K562 (cell line): ENCODE measurements around the gene LRRC26. TPM values are rescaled to one million over a fixed set of nuclear protein-coding genes. Genes with fewer than 3 reads are reported as not detected.
A peak's percentile ranks its signal among the peaks of the same experiment; 100 is the strongest.

Source experiments
- ATAC-seq: fragments of 200-7000 bp; cut with Tn5 transposase; 3 replicates; pipeline ENCODE4 v1.9.1; 2020; ENCODE audit warnings: moderate library complexity
- BruUV-seq: library from RNA; stranded (reverse); fragments of 400-500 nt; replicated peaks from 2 replicates; lab custom pipeline; 2021; lab: Mats Ljungman, UMichigan
- CTCF ChIA-PET: fragments of 300-600 bp; formaldehyde crosslinking; extraction: SDS; loops from one replicate; lab custom pipeline; 2021; ENCODE audit warnings: low intra/inter-chr PET ratio; lab: Yijun Ruan, JAX
- POLR2A ChIA-PET: fragments of 300-600, 350-650 bp; sonication (Branson Sonifier 250); formaldehyde crosslinking; extraction: SDS; loops from one replicate; lab custom pipeline; 2021; ENCODE audit warnings: antibody characterized with exemption, inconsistent platforms; lab: Yijun Ruan, JAX
- DNase-seq, 4 experiments: peaks; one replicate each; pipeline versions ENCODE4 v3.0.0 to v3.0.0-alpha.2; 2011 to 2018; ENCODE audit warnings: low spot score in 3 of 4, mixed read lengths in 3 of 4; ENCODE audit errors: extremely low read depth in 1 of 4
- FAIRE-seq: peaks from 2 replicates; lab custom pipeline; 2011; peaks lifted over from hg19 to GRCh38; lab: Jason Lieb, UNC
- H2AFZ ChIP-seq: 2 replicates; pipeline ENCODE4 v1.6.0; 2011; ENCODE audit warnings: low read depth, low read length, control low read depth, inconsistent platforms
- H3K27ac ChIP-seq: fragments of 200-600 bp; 3 replicates; pipeline ENCODE4 v1.8.0; 2011; ENCODE audit warnings: low read depth, mild to moderate bottlenecking, control low read depth, inconsistent platforms, low read length, moderate library complexity, mixed read lengths; ENCODE audit errors: extremely low read depth
- H3K27me3 ChIP-seq, 2 experiments: fragments of 300-600 bp in 1 of 2; 2 replicates in 1 of 2; 3 replicates in 1 of 2; pipeline versions ENCODE4 v1.6.0 to v1.8.0; 2011; ENCODE audit warnings: inconsistent platforms in 2 of 2, low read length in 2 of 2, mild to moderate bottlenecking in 1 of 2, mixed read lengths in 1 of 2, moderate library complexity in 1 of 2; ENCODE audit not compliant: control insufficient read depth in 2 of 2, insufficient read depth in 2 of 2
- H3K36me3 ChIP-seq: fragments of 300-600 bp; 3 replicates; pipeline ENCODE4 v1.8.0; 2011; ENCODE audit warnings: mild to moderate bottlenecking, low read length, inconsistent platforms; ENCODE audit not compliant: control insufficient read depth, insufficient read depth
- H3K4me1 ChIP-seq, 2 experiments: fragments of 200-600 bp in 1 of 2; replicated peaks in 1 of 2; 2 replicates in 1 of 2; 3 replicates in 1 of 2; pipeline versions ENCODE4 v1.5.1 to v1.8.0; 2011; ENCODE audit warnings: inconsistent platforms in 2 of 2, low read length in 2 of 2, mild to moderate bottlenecking in 1 of 2, mixed read lengths in 1 of 2, moderate library complexity in 1 of 2; ENCODE audit not compliant: control insufficient read depth in 2 of 2, insufficient read depth in 2 of 2
- H3K4me2 ChIP-seq: 2 replicates; pipeline ENCODE4 v1.6.1; 2011; ENCODE audit warnings: low read length, control low read depth, inconsistent platforms, mixed read lengths; ENCODE audit not compliant: insufficient read depth
- H3K4me3 ChIP-seq: fragments of 200-600 bp; sonication (generic), shearing (Covaris generic); 2 replicates; pipeline ENCODE4 v1.5.1; 2016; ENCODE audit warnings: control low read depth, inconsistent platforms
- H3K79me2 ChIP-seq: fragments of 200-600 bp; 3 replicates; pipeline ENCODE4 v1.8.0; 2011; ENCODE audit warnings: low read length, inconsistent platforms; ENCODE audit not compliant: control insufficient read depth, insufficient read depth
- H3K9ac ChIP-seq, 2 experiments: 2 replicates each; pipeline versions ENCODE4 v1.6.0 to v1.6.1; 2011; ENCODE audit warnings: low read depth in 2 of 2, low read length in 2 of 2, control low read depth in 1 of 2, inconsistent platforms in 1 of 2, mild to moderate bottlenecking in 1 of 2, mixed read lengths in 1 of 2; ENCODE audit not compliant: insufficient read depth in 1 of 2
- H3K9me1 ChIP-seq: one replicate; pipeline ENCODE4 v1.6.0; 2011; ENCODE audit warnings: inconsistent platforms, mild to moderate bottlenecking, low read length, moderate library complexity; ENCODE audit not compliant: control insufficient read depth, insufficient read depth
- H3K9me3 ChIP-seq: replicated peaks from 2 replicates; pipeline ENCODE4 v1.5.1; 2011; ENCODE audit warnings: low read depth, low read length, inconsistent platforms; ENCODE audit not compliant: control insufficient read depth, insufficient read depth
- H4K20me1 ChIP-seq: replicated peaks from 2 replicates; pipeline ENCODE4 v1.6.1; 2011; ENCODE audit warnings: low read length, inconsistent platforms, mixed read lengths; ENCODE audit not compliant: control insufficient read depth, insufficient read depth
- FOXM1 ChIP-seq, 2 experiments: fragments of 450-650 bp in 1 of 2; sonication (generic) in 1 of 2; formaldehyde crosslinking in 1 of 2; IDR thresholded peaks; 2 replicates each; pipeline versions ENCODE4 v1.6.1 to v1.9.0; 2017 to 2022; ENCODE audit warnings: low read depth in 2 of 2, mild to moderate bottlenecking in 2 of 2, missing genetic modification reagents in 1 of 2, moderate library complexity in 1 of 2
- HDAC3 ChIP-seq: fragments of 450-650 bp; IDR thresholded peaks from 2 replicates; pipeline ENCODE4 v1.6.1; 2018; ENCODE audit warnings: borderline replicate concordance, mild to moderate bottlenecking, moderate library complexity; ENCODE audit not compliant: partially characterized antibody
- MCM2 ChIP-seq: fragments of 450-650 bp; IDR thresholded peaks from 2 replicates; pipeline ENCODE4 v1.6.1; 2017; ENCODE audit warnings: low read depth, mild to moderate bottlenecking
- MED1 ChIP-seq: sonication (generic); formaldehyde crosslinking; IDR thresholded peaks from 2 replicates; pipeline ENCODE4 v1.8.1; 2023; ENCODE audit warnings: missing genetic modification reagents, borderline replicate concordance
- MTA1 ChIP-seq: fragments of 450-650 bp; IDR thresholded peaks from 2 replicates; pipeline ENCODE4 v1.6.1; 2017; ENCODE audit warnings: borderline replicate concordance
- POLR2H ChIP-seq: IDR thresholded peaks from 2 replicates; pipeline ENCODE4 v1.6.1; 2016; ENCODE audit warnings: missing genetic modification characterization, low read depth, mild to moderate bottlenecking, control low read depth, missing compliant biosample characterization, moderate library complexity
- RBM22 ChIP-seq: fragments of 200-400 bp; formaldehyde crosslinking; IDR thresholded peaks from 2 replicates; pipeline ENCODE4 v1.6.1; 2018; ENCODE audit warnings: low read length, low read depth; ENCODE audit not compliant: poor library complexity, severe bottlenecking
- U2AF2 ChIP-seq: fragments of 200-400 bp; formaldehyde crosslinking; optimal IDR thresholded peaks from 2 replicates; pipeline ENCODE3; 2017; ENCODE audit warnings: low read depth, mild to moderate bottlenecking, low read length
- ZNF274 ChIP-seq: IDR thresholded peaks from 2 replicates; pipeline ENCODE4 v1.6.1; 2011; ENCODE audit warnings: low read depth, mild to moderate bottlenecking, low read length, moderate library complexity, borderline replicate concordance
- ZNF699 ChIP-seq: fragments of 250-450 bp; sonication (Bioruptor Pico); IDR thresholded peaks from 2 replicates; pipeline ENCODE4 v1.8.0; 2021; ENCODE audit warnings: mild to moderate bottlenecking, moderate library complexity; ENCODE audit not compliant: insufficient replicate concordance
- WGBS: fragments of 100-300 bp; shearing (Covaris generic); methylation state at CpG from one replicate; pipeline ENCODE4 v1.1.6; 2016; ENCODE audit warnings: low coverage, mixed read lengths; ENCODE audit not compliant: insufficient coverage; ENCODE audit errors: missing lambda C conversion rate; 5-methylcytosine and 5-hydroxymethylcytosine counted together
- in situ Hi-C: fragments of 300-500 bp; cut with MboI; formaldehyde crosslinking; loops from 4 replicates; pipeline ENCODE4 v1.15.0; 2018; ENCODE audit warnings: inconsistent platforms, mixed read lengths
- intact Hi-C: fragments of 100-400 bp; cut with micrococcal nuclease; formaldehyde crosslinking; loops from 2 replicates; pipeline ENCODE4 v1.14.2; 2022
- polyA plus RNA-seq, 8 experiments: library from polyadenylated mRNA; depleted of rRNA in 4 of 8; stranded (reverse) in 5 of 8; unstranded in 3 of 8; fragments of >200 nt; fragmentation: Nextera tagmentation in 2 of 8; fragmentation: Illumina TruSeq in 1 of 8; extraction: Ambion mirVana in 2 of 8; extraction: Trizol in 1 of 8; gene quantifications; 2 replicates each; pipeline versions ENCODE4 v1.2.1 to v1.2.3, GENCODE V29; 2011 to 2014; ENCODE audit warnings: inconsistent platforms in 1 of 8, missing spikeins in 1 of 8
- total RNA-seq, 7 experiments: library from RNA; depleted of rRNA in 6 of 7; stranded (reverse); fragments of >200 nt in 6 of 7; fragmentation: Illumina TruSeq in 2 of 7; extraction: Trizol in 2 of 7; gene quantifications; 2 replicates each; pipeline versions ENCODE4 v1.2.1 to v1.2.3, GENCODE V29; 2011 to 2021; ENCODE audit warnings: low replicate concordance in 1 of 7
- TF ChIP-seq, protein P1 (sequence below): fragments of 450-650 bp; IDR thresholded peaks from one replicate; pipeline ENCODE4 v1.6.1; 2018; ENCODE audit warnings: mild to moderate bottlenecking, moderate library complexity; ENCODE audit not compliant: partially characterized antibody
- TF ChIP-seq, protein P2 (sequence below): fragments of 450-650 bp; IDR thresholded peaks from 2 replicates; pipeline ENCODE4 v1.6.1; 2016; ENCODE audit warnings: antibody characterized with exemption
- TF ChIP-seq, protein P3 (sequence below), 3 experiments: fragments of 200-800 bp in 1 of 3; fragments of 250-450 bp in 1 of 3; fragments of 450-650 bp in 1 of 3; sonication (Bioruptor Pico) in 1 of 3; sonication (Bioruptor generic) in 1 of 3; formaldehyde crosslinking in 1 of 3; IDR thresholded peaks; 2 replicates each; pipeline versions ENCODE4 v1.6.1 to v1.8.0; 2016 to 2022; ENCODE audit warnings: mild to moderate bottlenecking in 2 of 3, missing genetic modification characterization in 2 of 3, missing compliant biosample characterization in 1 of 3, moderate library complexity in 1 of 3

The LRRC26 gene
- total and polyA plus RNA-seq, 9 of the 15 experiments (the other 6 are each of a cell fraction or from before 2014, with no cell fraction given) = not detected

DNA sequence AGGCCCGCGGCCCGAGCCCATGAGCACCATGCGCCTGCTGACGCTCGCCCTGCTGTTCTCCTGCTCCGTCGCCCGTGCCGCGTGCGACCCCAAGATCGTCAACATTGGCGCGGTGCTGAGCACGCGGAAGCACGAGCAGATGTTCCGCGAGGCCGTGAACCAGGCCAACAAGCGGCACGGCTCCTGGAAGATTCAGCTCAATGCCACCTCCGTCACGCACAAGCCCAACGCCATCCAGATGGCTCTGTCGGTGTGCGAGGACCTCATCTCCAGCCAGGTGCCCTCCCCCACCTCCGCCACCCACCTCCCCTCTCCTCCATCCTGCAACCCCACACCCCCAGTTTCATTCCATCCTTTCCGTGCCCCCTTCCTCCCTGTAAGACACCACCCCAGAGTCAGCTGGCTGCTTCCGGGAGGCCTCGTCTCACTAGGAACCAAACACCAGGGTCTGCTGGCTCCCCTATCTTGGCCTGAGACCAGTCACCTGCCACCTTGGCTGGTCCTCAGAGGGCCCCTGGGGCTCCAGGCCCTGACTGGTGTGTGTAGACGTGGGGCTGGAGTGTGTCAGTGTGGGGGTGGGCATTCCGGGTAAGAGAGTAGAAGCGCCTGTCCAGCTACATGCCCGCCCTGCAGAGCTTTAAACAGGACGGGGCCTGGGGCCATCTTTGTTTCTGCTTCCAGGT, 30.2 kb downstream of the LRRC26 start:
- Histone ChIP-seq H3K9me3 (no peaks in the 10 kb centered on the region), H3K27ac (no peak overlapping the region), H3K4me2 (no peak overlapping the region), H4K20me1 (peaks cover 24% of the 10 kb centered on the region), H3K4me3 (no peak overlapping the region), H3K4me1 (peaks cover 0 to 52% of the 10 kb centered on the region in 2 experiments; a peak in 2 of 5 replicates), H3K79me2 (no peaks in the 10 kb centered on the region), H3K9ac (no peak overlapping the region), H3K27me3 (peaks cover 43 to 84% of the 10 kb centered on the region in 2 experiments; a peak in 4 of 5 replicates), H3K9me1 (no peaks in the 10 kb centered on the region), H3K36me3 (no peaks in the 10 kb centered on the region), H2AFZ (no peak overlapping the region)
- no TSS peak for BruUV-seq
- ATAC-seq = no peak
- in situ Hi-C loops (no loop called here), intact Hi-C loops (no loop called here)
- CTCF ChIA-PET = no interaction called here
- FAIRE-seq = no peak
- POLR2A ChIA-PET = interaction anchor here (0.8 to 2.5 kb wide), 4 partner anchors 10 to 86 kb away, joined by 3 to 22 read pairs (median 6); partner anchors contain the start of gene ENTPD2
- DNase-seq = no peak
- 15% methylated on average over 34 of the region's 37 CpGs for WGBS
- no peak for TF ChIP-seq RBM22
- no peak for TF ChIP-seq POLR2H
- TF ChIP-seq, protein P1, sequence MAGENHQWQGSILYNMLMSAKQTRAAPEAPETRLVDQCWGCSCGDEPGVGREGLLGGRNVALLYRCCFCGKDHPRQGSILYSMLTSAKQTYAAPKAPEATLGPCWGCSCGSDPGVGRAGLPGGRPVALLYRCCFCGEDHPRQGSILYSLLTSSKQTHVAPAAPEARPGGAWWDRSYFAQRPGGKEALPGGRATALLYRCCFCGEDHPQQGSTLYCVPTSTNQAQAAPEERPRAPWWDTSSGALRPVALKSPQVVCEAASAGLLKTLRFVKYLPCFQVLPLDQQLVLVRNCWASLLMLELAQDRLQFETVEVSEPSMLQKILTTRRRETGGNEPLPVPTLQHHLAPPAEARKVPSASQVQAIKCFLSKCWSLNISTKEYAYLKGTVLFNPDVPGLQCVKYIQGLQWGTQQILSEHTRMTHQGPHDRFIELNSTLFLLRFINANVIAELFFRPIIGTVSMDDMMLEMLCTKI = no peak
- no peak for TF ChIP-seq HDAC3
- no peak for TF ChIP-seq MED1 (CRISPR knock-in tag)
- no peak for TF ChIP-seq MCM2
- TF ChIP-seq, protein P2, sequence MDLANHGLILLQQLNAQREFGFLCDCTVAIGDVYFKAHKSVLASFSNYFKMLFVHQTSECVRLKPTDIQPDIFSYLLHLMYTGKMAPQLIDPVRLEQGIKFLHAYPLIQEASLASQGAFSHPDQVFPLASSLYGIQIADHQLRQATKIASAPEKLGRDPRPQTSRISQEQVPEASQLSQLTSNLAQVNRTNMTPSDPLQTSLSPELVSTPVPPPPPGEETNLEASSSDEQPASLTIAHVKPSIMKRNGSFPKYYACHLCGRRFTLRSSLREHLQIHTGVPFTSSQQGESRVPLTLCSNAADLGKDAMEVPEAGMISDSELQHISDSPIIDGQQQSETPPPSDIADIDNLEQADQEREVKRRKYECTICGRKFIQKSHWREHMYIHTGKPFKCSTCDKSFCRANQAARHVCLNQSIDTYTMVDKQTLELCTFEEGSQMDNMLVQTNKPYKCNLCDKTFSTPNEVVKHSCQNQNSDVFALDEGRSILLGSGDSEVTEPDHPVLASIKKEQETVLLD = no peak
- TF ChIP-seq FOXM1 (IDR thresholded peaks at IDR 0.05; ENCODE audit: low read depth) = no peak
- TF ChIP-seq FOXM1 (CRISPR knock-in tag; IDR thresholded peaks at IDR 0.05; ENCODE audit: low read depth) = 0 out of 2 replicates have a peak, but pooled peaks have one; percentile 6
- TF ChIP-seq ZNF699 = no peak
- no peak for TF ChIP-seq ZNF274
- TF ChIP-seq MTA1 = no peak
- TF ChIP-seq, protein P3, sequence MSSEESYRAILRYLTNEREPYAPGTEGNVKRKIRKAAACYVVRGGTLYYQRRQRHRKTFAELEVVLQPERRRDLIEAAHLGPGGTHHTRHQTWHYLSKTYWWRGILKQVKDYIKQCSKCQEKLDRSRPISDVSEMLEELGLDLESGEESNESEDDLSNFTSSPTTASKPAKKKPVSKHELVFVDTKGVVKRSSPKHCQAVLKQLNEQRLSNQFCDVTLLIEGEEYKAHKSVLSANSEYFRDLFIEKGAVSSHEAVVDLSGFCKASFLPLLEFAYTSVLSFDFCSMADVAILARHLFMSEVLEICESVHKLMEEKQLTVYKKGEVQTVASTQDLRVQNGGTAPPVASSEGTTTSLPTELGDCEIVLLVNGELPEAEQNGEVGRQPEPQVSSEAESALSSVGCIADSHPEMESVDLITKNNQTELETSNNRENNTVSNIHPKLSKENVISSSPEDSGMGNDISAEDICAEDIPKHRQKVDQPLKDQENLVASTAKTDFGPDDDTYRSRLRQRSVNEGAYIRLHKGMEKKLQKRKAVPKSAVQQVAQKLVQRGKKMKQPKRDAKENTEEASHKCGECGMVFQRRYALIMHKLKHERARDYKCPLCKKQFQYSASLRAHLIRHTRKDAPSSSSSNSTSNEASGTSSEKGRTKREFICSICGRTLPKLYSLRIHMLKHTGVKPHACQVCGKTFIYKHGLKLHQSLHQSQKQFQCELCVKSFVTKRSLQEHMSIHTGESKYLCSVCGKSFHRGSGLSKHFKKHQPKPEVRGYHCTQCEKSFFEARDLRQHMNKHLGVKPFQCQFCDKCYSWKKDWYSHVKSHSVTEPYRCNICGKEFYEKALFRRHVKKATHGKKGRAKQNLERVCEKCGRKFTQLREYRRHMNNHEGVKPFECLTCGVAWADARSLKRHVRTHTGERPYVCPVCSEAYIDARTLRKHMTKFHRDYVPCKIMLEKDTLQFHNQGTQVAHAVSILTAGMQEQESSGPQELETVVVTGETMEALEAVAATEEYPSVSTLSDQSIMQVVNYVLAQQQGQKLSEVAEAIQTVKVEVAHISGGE (CRISPR knock-in tag; IDR thresholded peaks at IDR 0.05) = 0 out of 6 replicates have a peak, but pooled peaks of 1 of the 3 experiments have one; percentile 3
- no peak for TF ChIP-seq U2AF2
